ENCODE measurements around the gene DCST2. TPM values are rescaled to one million over a fixed set of nuclear protein-coding genes. Genes with fewer than 3 reads are reported as not detected.

Gene DCST2
- total and polyA plus RNA-seq, 9 of the 15 experiments (the other 6 are each of a cell fraction or from before 2014, with no cell fraction given) = 0.09 to 0.49 (median 0.11) TPM; not detected in 3

DNA sequence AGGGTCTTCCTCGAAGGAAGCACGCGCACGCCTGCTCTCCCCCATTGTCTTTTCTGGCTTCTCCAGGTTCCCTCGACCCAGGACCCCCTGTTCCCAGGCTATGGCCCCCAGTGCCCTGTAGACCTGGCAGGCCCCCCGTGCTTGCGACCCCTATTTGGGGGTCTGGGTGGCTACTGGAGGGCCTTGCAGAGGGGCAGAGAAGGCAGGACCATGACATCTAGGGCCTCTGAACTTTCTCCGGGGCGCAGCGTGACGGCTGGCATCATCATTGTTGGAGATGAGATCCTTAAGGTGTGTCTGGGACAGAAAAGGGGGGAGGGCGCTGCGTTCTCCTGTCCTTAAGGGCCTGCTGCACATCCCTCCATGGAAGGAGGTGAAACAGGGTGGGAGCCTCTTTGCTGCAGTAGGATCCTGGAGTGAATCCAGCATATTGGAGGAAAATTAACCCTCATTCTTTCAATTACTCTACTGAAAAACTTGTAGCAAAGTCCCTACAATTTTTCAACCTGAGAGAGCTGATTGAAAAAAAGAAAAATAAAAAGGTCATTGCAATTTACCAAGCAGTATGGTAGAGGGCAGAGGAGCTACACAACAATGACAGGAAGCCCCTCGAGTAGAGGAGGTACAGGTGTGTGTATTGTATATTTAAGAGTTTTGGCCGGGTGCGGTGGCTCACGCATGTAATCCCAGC is 49.7 kb downstream of the DCST2 start (continued):
- TF ChIP-seq, protein P1, sequence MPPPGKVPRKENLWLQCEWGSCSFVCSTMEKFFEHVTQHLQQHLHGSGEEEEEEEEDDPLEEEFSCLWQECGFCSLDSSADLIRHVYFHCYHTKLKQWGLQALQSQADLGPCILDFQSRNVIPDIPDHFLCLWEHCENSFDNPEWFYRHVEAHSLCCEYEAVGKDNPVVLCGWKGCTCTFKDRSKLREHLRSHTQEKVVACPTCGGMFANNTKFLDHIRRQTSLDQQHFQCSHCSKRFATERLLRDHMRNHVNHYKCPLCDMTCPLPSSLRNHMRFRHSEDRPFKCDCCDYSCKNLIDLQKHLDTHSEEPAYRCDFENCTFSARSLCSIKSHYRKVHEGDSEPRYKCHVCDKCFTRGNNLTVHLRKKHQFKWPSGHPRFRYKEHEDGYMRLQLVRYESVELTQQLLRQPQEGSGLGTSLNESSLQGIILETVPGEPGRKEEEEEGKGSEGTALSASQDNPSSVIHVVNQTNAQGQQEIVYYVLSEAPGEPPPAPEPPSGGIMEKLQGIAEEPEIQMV (tag; conservative IDR thresholded peaks at IDR 0.05; ENCODE audit: low read depth) = no peak
- TF ChIP-seq, protein P2, sequence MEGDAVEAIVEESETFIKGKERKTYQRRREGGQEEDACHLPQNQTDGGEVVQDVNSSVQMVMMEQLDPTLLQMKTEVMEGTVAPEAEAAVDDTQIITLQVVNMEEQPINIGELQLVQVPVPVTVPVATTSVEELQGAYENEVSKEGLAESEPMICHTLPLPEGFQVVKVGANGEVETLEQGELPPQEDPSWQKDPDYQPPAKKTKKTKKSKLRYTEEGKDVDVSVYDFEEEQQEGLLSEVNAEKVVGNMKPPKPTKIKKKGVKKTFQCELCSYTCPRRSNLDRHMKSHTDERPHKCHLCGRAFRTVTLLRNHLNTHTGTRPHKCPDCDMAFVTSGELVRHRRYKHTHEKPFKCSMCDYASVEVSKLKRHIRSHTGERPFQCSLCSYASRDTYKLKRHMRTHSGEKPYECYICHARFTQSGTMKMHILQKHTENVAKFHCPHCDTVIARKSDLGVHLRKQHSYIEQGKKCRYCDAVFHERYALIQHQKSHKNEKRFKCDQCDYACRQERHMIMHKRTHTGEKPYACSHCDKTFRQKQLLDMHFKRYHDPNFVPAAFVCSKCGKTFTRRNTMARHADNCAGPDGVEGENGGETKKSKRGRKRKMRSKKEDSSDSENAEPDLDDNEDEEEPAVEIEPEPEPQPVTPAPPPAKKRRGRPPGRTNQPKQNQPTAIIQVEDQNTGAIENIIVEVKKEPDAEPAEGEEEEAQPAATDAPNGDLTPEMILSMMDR (IDR thresholded peaks at IDR 0.05 in 2 of 3, conservative IDR thresholded peaks at IDR 0.05 in 1 of 3; ENCODE audit: insufficient read depth in 2 of 3, low read depth in 1 of 3, low read length in 3 of 3) = peak in 1 of 3 experiments; percentile 25; a peak in 2 of 6 replicates
- TF ChIP-seq, protein P3, sequence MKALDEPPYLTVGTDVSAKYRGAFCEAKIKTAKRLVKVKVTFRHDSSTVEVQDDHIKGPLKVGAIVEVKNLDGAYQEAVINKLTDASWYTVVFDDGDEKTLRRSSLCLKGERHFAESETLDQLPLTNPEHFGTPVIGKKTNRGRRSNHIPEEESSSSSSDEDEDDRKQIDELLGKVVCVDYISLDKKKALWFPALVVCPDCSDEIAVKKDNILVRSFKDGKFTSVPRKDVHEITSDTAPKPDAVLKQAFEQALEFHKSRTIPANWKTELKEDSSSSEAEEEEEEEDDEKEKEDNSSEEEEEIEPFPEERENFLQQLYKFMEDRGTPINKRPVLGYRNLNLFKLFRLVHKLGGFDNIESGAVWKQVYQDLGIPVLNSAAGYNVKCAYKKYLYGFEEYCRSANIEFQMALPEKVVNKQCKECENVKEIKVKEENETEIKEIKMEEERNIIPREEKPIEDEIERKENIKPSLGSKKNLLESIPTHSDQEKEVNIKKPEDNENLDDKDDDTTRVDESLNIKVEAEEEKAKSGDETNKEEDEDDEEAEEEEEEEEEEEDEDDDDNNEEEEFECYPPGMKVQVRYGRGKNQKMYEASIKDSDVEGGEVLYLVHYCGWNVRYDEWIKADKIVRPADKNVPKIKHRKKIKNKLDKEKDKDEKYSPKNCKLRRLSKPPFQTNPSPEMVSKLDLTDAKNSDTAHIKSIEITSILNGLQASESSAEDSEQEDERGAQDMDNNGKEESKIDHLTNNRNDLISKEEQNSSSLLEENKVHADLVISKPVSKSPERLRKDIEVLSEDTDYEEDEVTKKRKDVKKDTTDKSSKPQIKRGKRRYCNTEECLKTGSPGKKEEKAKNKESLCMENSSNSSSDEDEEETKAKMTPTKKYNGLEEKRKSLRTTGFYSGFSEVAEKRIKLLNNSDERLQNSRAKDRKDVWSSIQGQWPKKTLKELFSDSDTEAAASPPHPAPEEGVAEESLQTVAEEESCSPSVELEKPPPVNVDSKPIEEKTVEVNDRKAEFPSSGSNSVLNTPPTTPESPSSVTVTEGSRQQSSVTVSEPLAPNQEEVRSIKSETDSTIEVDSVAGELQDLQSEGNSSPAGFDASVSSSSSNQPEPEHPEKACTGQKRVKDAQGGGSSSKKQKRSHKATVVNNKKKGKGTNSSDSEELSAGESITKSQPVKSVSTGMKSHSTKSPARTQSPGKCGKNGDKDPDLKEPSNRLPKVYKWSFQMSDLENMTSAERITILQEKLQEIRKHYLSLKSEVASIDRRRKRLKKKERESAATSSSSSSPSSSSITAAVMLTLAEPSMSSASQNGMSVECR (CRISPR knock-in tag; IDR thresholded peaks at IDR 0.05) = 0 out of 2 replicates have a peak, but pooled peaks have one; percentile 4
- TF ChIP-seq STAG1 (CRISPR knock-in tag; IDR thresholded peaks at IDR 0.05; ENCODE audit: borderline replicate concordance) = 0 out of 2 replicates have a peak, but pooled peaks have one; percentile 13

Measured in K562 (cell line).